C4-2B (cell line): Measurements from ENCODE around the gene SORCS2.

Source experiments
- CTCF ChIP-seq: fragments of 450-650 bp; conservative IDR thresholded peaks from 2 replicates; pipeline ENCODE4 v1.5.1; 2017; ENCODE audit warnings: mild to moderate bottlenecking
- ZFX ChIP-seq: fragments of 450-650 bp; IDR thresholded peaks from 2 replicates; pipeline ENCODE4 v1.6.1; 2017

GRCh38 chr4:7661846-7662506, 469.6 kb downstream of the SORCS2 start:
- TF ChIP-seq CTCF, result no peak
- TF ChIP-seq ZFX, result no peak
